SH-SY5Y (cell line): ENCODE data around the gene SIM2.

ENCODE experiments used
- GATA2 ChIP-seq: IDR thresholded peaks from 2 replicates; pipeline ENCODE4 v1.6.1; 2011; ENCODE audit warnings: mild to moderate bottlenecking, low read depth, low read length
- GATA3 ChIP-seq: IDR thresholded peaks from 2 replicates; pipeline ENCODE4 v1.6.1; 2011; ENCODE audit warnings: low read depth, mild to moderate bottlenecking, low read length, moderate library complexity

GRCh38 chr21:36780861-36781260, 81.9 kb downstream of the SIM2 start:
- TF ChIP-seq GATA3 (no peak), GATA2 (no peak)
